Stomach smooth muscle (tissue), 2 donors: ENCODE results near the gene MAP4.

Source experiments
- H3K27ac ChIP-seq: one replicate; pipeline ENCODE4 v1.7.0; 2013; ENCODE audit warnings: mild to moderate bottlenecking, low read length, inconsistent platforms
- H3K27me3 ChIP-seq, 2 donors: one replicate each; pipeline ENCODE4 v1.7.0; 2013; ENCODE audit warnings: low read length in 2 of 2; ENCODE audit not compliant: insufficient read depth in 2 of 2, control insufficient read depth in 1 of 2
- H3K36me3 ChIP-seq, 2 donors: one replicate each; pipeline ENCODE4 v1.7.0; 2013; ENCODE audit warnings: low read length in 2 of 2; ENCODE audit not compliant: control insufficient read depth in 2 of 2, insufficient read depth in 2 of 2
- H3K4me1 ChIP-seq: one replicate; pipeline ENCODE4 v1.7.0; 2013; ENCODE audit warnings: low read length; ENCODE audit not compliant: control insufficient read depth, insufficient read depth
- H3K4me3 ChIP-seq, 2 donors: one replicate each; pipeline ENCODE4 v1.7.0; 2013; ENCODE audit warnings: low read length in 2 of 2
- H3K9ac ChIP-seq, 2 donors: one replicate each; pipeline ENCODE4 v1.7.0; 2013; ENCODE audit warnings: low read length in 2 of 2, mild to moderate bottlenecking in 1 of 2
- H3K9me3 ChIP-seq, 2 donors: one replicate each; pipeline ENCODE4 v1.7.0; 2013; ENCODE audit warnings: low read length in 2 of 2; ENCODE audit not compliant: control insufficient read depth in 2 of 2
- donor health status: healthy.
- donor health status: Pancreatic carcinoma.

MAP4 gene

GRCh38 chr3:47994180-47994579 is 22.0 kb downstream of the MAP4 start:
- Histone ChIP-seq H3K36me3 (peaks cover 0 to 7% of the 10 kb centered on the region in 2 donors), H3K9ac (no peak overlapping the region), H3K27ac (no peak overlapping the region), H3K27me3 (no peaks in the 10 kb centered on the region), H3K9me3 (no peaks in the 10 kb centered on the region), H3K4me3 (no peak overlapping the region), H3K4me1 (peaks cover 6% of the 10 kb centered on the region)

DNA sequence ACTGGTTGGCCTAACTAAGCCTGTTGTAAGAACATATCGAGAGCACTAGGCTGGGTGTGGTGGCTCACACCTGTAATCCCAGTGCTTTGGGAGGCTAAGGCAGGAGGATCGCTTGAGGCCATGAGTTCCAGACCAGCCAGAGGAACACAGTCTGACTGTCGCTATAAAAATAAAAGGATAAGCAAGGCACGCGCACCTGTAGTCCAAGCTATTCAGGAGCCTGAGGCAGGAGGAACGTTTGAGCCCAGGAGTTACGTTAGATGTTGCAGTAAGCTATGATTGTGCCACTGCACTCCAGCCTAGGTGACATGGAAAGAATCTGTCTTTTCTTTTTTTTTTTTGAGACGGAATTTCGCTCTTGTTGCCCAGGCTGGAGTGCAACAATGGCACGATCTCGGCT is 24.9 kb downstream of the MAP4 start:
- H3K27ac ChIP-seq, result no peak overlapping the region
- H3K9me3 ChIP-seq, result no peaks in the 10 kb centered on the region
- no peaks in the 10 kb centered on the region for H3K27me3 ChIP-seq
- H3K9ac ChIP-seq, result no peak overlapping the region
- no peak overlapping the region for H3K4me3 ChIP-seq
- H3K4me1 ChIP-seq, result peaks cover 6% of the 10 kb centered on the region
- peaks cover 0 to 7% of the 10 kb centered on the region in 2 donors for H3K36me3 ChIP-seq

DNA sequence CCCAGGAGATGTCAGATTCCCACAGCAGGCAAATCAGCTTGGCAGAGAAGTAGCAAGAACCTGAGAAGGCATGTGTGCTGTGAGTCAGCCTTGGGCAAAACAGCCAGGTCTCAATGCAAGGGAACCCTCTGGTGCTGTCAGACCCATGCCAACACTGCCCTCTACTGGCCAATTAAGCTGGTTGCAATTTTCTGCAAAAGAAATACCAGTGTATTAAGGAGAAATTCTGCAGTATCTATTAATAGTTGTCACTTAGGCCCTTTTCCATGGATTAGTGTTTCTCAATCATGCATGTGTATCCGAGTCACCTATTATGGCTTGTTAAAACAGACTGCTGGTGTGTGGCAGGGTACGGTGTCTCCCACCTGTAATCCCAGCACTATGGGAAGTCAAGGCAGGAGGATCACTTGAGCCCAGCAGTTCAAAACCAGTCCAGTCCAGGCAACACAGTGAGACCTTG is 26.2 kb downstream of the MAP4 start:
- peaks cover 0 to 4% of the 10 kb centered on the region in 2 donors for H3K36me3 ChIP-seq
- H3K4me1 ChIP-seq, result peaks cover 6% of the 10 kb centered on the region
- no peaks in the 10 kb centered on the region for H3K27me3 ChIP-seq
- no peak overlapping the region for H3K9ac ChIP-seq
- no peaks in the 10 kb centered on the region for H3K9me3 ChIP-seq
- H3K4me3 ChIP-seq, result no peak overlapping the region
- H3K27ac ChIP-seq, result no peak overlapping the region

DNA sequence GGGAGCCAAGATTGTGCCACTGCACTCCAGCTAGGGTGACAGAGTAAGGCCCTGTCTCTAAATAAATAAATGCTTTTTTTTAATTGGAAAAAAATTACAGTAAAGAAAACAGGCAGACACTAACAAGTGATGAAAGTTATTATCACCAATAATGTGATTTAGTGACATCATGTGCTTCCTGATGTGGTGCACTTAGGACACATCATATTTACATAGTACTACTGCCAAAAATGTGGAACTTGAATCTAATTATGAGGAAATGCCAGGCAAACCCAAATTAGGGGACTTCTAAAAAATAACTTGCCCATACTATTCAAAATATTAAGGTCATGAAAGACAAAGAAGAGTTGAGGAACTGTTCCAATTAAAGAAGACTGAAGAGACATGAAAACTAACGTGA is 30.8 kb downstream of the MAP4 start:
- Histone ChIP-seq H3K27ac (no peak overlapping the region), H3K4me1 (peaks cover 6% of the 10 kb centered on the region), H3K36me3 (no peaks in the 10 kb centered on the region)

GRCh38 chr3:47984075-47984728 is 32.0 kb downstream of the MAP4 start:
- Histone ChIP-seq H3K9me3 (no peaks in the 10 kb centered on the region), H3K4me3 (no peak overlapping the region), H3K9ac (no peak overlapping the region), H3K27ac (no peak overlapping the region), H3K36me3 (no peaks in the 10 kb centered on the region), H3K27me3 (no peaks in the 10 kb centered on the region), H3K4me1 (no peaks in the 10 kb centered on the region)

More for the DNA sequence above, 30.8 kb downstream of the MAP4 start:
- no peak overlapping the region for H3K4me3 ChIP-seq
- no peaks in the 10 kb centered on the region for H3K27me3 ChIP-seq
- H3K9me3 ChIP-seq, result no peaks in the 10 kb centered on the region
- no peak overlapping the region for H3K9ac ChIP-seq

- no peak overlapping the region for H3K4me3 ChIP-seq
- H3K36me3 ChIP-seq, result peaks cover 0 to 2% of the 10 kb centered on the region in 2 donors
- H3K4me1 ChIP-seq, result no peaks in the 10 kb centered on the region
- no peaks in the 10 kb centered on the region for H3K9me3 ChIP-seq
- no peak overlapping the region for H3K27ac ChIP-seq
- no peaks in the 10 kb centered on the region for H3K27me3 ChIP-seq
- H3K9ac ChIP-seq, result no peak overlapping the region
Measured at GRCh38 chr3:47980795-47981194, 35.4 kb downstream of the MAP4 start.

DNA sequence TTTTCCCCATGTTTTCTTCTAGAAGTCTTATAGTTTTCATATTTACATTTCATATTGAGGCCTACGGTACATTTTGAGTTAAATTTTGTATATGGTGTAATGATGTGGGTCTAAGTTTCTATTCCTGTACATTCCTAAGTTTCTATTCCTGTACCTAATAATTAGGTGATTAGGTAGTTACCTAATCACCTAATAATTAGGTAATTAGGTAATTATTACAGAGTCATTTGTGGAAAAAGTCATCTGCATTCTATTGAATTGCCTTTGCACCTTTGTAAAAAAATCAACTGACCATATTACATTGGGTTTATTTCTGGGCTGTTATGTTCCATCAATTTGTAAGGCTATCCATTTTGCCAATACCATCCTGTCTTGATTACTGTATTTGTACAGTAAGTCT is 37.1 kb downstream of the MAP4 start:
- Histone ChIP-seq H3K27me3 (no peaks in the 10 kb centered on the region), H3K4me1 (no peaks in the 10 kb centered on the region), H3K4me3 (no peak overlapping the region), H3K27ac (no peak overlapping the region), H3K9me3 (no peaks in the 10 kb centered on the region), H3K9ac (no peak overlapping the region), H3K36me3 (peaks cover 2% of the 10 kb centered on the region in 2 donors)

- H3K4me3 ChIP-seq, result no peak overlapping the region
- no peaks in the 10 kb centered on the region for H3K4me1 ChIP-seq
- no peak overlapping the region for H3K9ac ChIP-seq
- H3K9me3 ChIP-seq, result no peaks in the 10 kb centered on the region
- H3K27ac ChIP-seq, result no peak overlapping the region
- H3K27me3 ChIP-seq, result no peaks in the 10 kb centered on the region
- H3K36me3 ChIP-seq, result peaks cover 2% of the 10 kb centered on the region in 2 donors
Measured at GRCh38 chr3:47978386-47978785, 37.8 kb downstream of the MAP4 start.

- no peaks in the 10 kb centered on the region for H3K4me1 ChIP-seq
- peaks cover 2% of the 10 kb centered on the region in 2 donors for H3K36me3 ChIP-seq
- no peak overlapping the region for H3K4me3 ChIP-seq
- H3K9ac ChIP-seq, result no peak overlapping the region
- no peaks in the 10 kb centered on the region for H3K27me3 ChIP-seq
- H3K27ac ChIP-seq, result no peak overlapping the region
- no peaks in the 10 kb centered on the region for H3K9me3 ChIP-seq
Measured at GRCh38 chr3:47976135-47976732, 40.0 kb downstream of the MAP4 start.

- Histone ChIP-seq H3K27ac (no peak overlapping the region), H3K9me3 (no peaks in the 10 kb centered on the region), H3K27me3 (no peaks in the 10 kb centered on the region), H3K4me3 (no peak overlapping the region), H3K9ac (no peak overlapping the region), H3K36me3 (peaks cover 2% of the 10 kb centered on the region in 2 donors), H3K4me1 (no peaks in the 10 kb centered on the region)
Measured at GRCh38 chr3:47974974-47975470, 41.2 kb downstream of the MAP4 start.

- H3K9me3 ChIP-seq, result no peaks in the 10 kb centered on the region
- H3K4me3 ChIP-seq, result no peak overlapping the region
- H3K27me3 ChIP-seq, result no peaks in the 10 kb centered on the region
- H3K27ac ChIP-seq, result no peak overlapping the region
- H3K4me1 ChIP-seq, result no peaks in the 10 kb centered on the region
- H3K9ac ChIP-seq, result no peak overlapping the region
- H3K36me3 ChIP-seq, result peaks cover 0 to 2% of the 10 kb centered on the region in 2 donors
Measured at GRCh38 chr3:47971081-47971480, 45.1 kb downstream of the MAP4 start.
